ENCODE results near the gene WDFY4. TPM values are rescaled to one million over a fixed set of nuclear protein-coding genes. Genes with fewer than 3 reads are reported as not detected.

WDFY4 gene
- total and polyA plus RNA-seq, 4 donors = 0.57 to 7.1 (median 2.0) TPM

GRCh38 chr10:48776005-48776522, 91.4 kb downstream of the WDFY4 start:
- H3K36me3 ChIP-seq (ENCODE audit: control insufficient read depth in 4 of 4, insufficient read depth in 3 of 4, low read depth in 1 of 4, low read length in 3 of 4) = peaks cover 0 to 3% (median 0%) of the 10 kb centered on the region in 4 donors
- WGBS = 86% methylated on average over 5 of the region's 5 CpGs
- H3K4me3 ChIP-seq (ENCODE audit: low read depth in 1 of 3, low read length in 3 of 3) = no peak overlapping the region
- DNase-seq (ENCODE audit: low spot score) = no peak
- TF ChIP-seq REST (IDR thresholded peaks at IDR 0.05) = no peak
- TF ChIP-seq, protein P1, sequence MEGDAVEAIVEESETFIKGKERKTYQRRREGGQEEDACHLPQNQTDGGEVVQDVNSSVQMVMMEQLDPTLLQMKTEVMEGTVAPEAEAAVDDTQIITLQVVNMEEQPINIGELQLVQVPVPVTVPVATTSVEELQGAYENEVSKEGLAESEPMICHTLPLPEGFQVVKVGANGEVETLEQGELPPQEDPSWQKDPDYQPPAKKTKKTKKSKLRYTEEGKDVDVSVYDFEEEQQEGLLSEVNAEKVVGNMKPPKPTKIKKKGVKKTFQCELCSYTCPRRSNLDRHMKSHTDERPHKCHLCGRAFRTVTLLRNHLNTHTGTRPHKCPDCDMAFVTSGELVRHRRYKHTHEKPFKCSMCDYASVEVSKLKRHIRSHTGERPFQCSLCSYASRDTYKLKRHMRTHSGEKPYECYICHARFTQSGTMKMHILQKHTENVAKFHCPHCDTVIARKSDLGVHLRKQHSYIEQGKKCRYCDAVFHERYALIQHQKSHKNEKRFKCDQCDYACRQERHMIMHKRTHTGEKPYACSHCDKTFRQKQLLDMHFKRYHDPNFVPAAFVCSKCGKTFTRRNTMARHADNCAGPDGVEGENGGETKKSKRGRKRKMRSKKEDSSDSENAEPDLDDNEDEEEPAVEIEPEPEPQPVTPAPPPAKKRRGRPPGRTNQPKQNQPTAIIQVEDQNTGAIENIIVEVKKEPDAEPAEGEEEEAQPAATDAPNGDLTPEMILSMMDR (IDR thresholded peaks at IDR 0.05; ENCODE audit: low read depth, low read length, missing input control) = no peak
- TF ChIP-seq FOXA1 (IDR thresholded peaks at IDR 0.05) = no peak
- TF ChIP-seq EGR1 (IDR thresholded peaks at IDR 0.05; ENCODE audit: low read depth in 2 of 2) = no peak
- no peak for TF ChIP-seq GABPA (IDR thresholded peaks at IDR 0.05 in 1 of 2, conservative IDR thresholded peaks at IDR 0.05 in 1 of 2)
- no peak for TF ChIP-seq YY1 (IDR thresholded peaks at IDR 0.05)
- TF ChIP-seq RAD21 (IDR thresholded peaks at IDR 0.05) = no peak
- no peak for TF ChIP-seq ZBTB33 (IDR thresholded peaks at IDR 0.05)
- no peak for TF ChIP-seq TAF1 (conservative IDR thresholded peaks at IDR 0.05)
- no peak for TF ChIP-seq ATF3 (IDR thresholded peaks at IDR 0.05)
- TF ChIP-seq HNF4A (conservative IDR thresholded peaks at IDR 0.05) = no peak
- no peak for TF ChIP-seq HNF4G (IDR thresholded peaks at IDR 0.05)
- no peak for TF ChIP-seq RXRA (IDR thresholded peaks at IDR 0.05)
- no peak for TF ChIP-seq NR2F2 (IDR thresholded peaks at IDR 0.05)
- no peak for TF ChIP-seq FOXA2 (IDR thresholded peaks at IDR 0.05)
- no peak overlapping the region for H3K27ac ChIP-seq (ENCODE audit: low read depth in 1 of 2, low read length in 2 of 2)
- H3K9me3 ChIP-seq (ENCODE audit: control insufficient read depth in 4 of 4, low read length in 3 of 4) = no peaks in the 10 kb centered on the region
- H3K9ac ChIP-seq (ENCODE audit: low read depth in 1 of 2, low read length in 2 of 2) = no peak overlapping the region
- no peaks in the 10 kb centered on the region for H3K4me1 ChIP-seq (ENCODE audit: control insufficient read depth in 4 of 4, insufficient read depth in 4 of 4, low read length in 3 of 4)
- no peaks in the 10 kb centered on the region for H3K27me3 ChIP-seq (ENCODE audit: control insufficient read depth in 4 of 4, insufficient read depth in 4 of 4, low read length in 3 of 4)

DNA sequence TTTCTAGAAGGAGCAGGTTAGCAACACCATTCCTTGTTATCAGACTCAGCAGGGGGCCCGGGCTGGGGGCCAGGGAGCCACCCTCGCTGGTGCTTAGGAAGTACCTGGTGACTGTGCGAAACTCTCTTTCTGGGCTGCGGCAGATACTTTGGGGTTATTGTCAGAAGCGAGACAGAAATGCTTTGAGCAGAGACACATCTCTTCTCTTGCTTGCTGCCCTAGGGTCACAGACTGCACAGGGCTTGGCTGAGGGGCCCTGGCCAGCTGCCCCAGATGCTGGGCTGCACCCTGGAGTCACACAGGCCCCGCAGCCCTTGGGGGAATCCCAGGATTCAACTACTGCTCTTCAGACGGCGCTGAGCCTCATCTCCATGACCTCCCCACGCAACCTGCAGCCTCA, 91.9 kb downstream of the WDFY4 start:
- no peak for TF ChIP-seq EGR1 (IDR thresholded peaks at IDR 0.05; ENCODE audit: low read depth in 2 of 2)
- no peak for TF ChIP-seq JUND (IDR thresholded peaks at IDR 0.05)
- TF ChIP-seq GABPA (IDR thresholded peaks at IDR 0.05 in 1 of 2, conservative IDR thresholded peaks at IDR 0.05 in 1 of 2) = no peak
- no peak for TF ChIP-seq NR2F2 (IDR thresholded peaks at IDR 0.05)
- no peak for TF ChIP-seq ATF3 (IDR thresholded peaks at IDR 0.05)
- TF ChIP-seq YY1 (IDR thresholded peaks at IDR 0.05) = no peak
- Histone ChIP-seq H3K9ac (ENCODE audit: low read depth in 1 of 2, low read length in 2 of 2) (no peak overlapping the region), H3K36me3 (ENCODE audit: control insufficient read depth in 4 of 4, insufficient read depth in 3 of 4, low read depth in 1 of 4, low read length in 3 of 4) (peaks cover 0 to 3% (median 0%) of the 10 kb centered on the region in 4 donors), H3K27me3 (ENCODE audit: control insufficient read depth in 4 of 4, insufficient read depth in 4 of 4, low read length in 3 of 4) (no peaks in the 10 kb centered on the region), H3K4me1 (ENCODE audit: control insufficient read depth in 4 of 4, insufficient read depth in 4 of 4, low read length in 3 of 4) (no peaks in the 10 kb centered on the region), H3K9me3 (ENCODE audit: control insufficient read depth in 4 of 4, low read length in 3 of 4) (no peaks in the 10 kb centered on the region), H3K4me3 (ENCODE audit: low read depth in 1 of 3, low read length in 3 of 3) (no peak overlapping the region), H3K27ac (ENCODE audit: low read depth in 1 of 2, low read length in 2 of 2) (no peak overlapping the region)
- WGBS = 67% methylated on average over 9 of the region's 9 CpGs
- DNase-seq (ENCODE audit: low spot score) = no peak

All from liver (tissue), 9 donors.